A172 (cell line): ENCODE data around the gene XPOT. TPM values are rescaled to one million over a fixed set of nuclear protein-coding genes. Genes with fewer than 3 reads are reported as not detected.
"Not testable (repeated sequence)": the region's sequence is repeated elsewhere in the genome, so short reads cannot be mapped to it uniquely, and the experiment has no call there.

Experiments used
- DNase-seq: peaks from one replicate; pipeline ENCODE4 v3.0.0-alpha.2; 2015; ENCODE audit warnings: low spot score
- total RNA-seq: library from RNA; depleted of rRNA; stranded (reverse); fragments of >200 nt; shearing (Covaris generic); gene quantifications from 2 replicates; pipeline ENCODE4 v1.2.3, GENCODE V29; 2014; rRNA removed

Gene XPOT, protein sequence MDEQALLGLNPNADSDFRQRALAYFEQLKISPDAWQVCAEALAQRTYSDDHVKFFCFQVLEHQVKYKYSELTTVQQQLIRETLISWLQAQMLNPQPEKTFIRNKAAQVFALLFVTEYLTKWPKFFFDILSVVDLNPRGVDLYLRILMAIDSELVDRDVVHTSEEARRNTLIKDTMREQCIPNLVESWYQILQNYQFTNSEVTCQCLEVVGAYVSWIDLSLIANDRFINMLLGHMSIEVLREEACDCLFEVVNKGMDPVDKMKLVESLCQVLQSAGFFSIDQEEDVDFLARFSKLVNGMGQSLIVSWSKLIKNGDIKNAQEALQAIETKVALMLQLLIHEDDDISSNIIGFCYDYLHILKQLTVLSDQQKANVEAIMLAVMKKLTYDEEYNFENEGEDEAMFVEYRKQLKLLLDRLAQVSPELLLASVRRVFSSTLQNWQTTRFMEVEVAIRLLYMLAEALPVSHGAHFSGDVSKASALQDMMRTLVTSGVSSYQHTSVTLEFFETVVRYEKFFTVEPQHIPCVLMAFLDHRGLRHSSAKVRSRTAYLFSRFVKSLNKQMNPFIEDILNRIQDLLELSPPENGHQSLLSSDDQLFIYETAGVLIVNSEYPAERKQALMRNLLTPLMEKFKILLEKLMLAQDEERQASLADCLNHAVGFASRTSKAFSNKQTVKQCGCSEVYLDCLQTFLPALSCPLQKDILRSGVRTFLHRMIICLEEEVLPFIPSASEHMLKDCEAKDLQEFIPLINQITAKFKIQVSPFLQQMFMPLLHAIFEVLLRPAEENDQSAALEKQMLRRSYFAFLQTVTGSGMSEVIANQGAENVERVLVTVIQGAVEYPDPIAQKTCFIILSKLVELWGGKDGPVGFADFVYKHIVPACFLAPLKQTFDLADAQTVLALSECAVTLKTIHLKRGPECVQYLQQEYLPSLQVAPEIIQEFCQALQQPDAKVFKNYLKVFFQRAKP
- 81.7 and 97.4 TPM in 2 replicates for total RNA-seq

DNA sequence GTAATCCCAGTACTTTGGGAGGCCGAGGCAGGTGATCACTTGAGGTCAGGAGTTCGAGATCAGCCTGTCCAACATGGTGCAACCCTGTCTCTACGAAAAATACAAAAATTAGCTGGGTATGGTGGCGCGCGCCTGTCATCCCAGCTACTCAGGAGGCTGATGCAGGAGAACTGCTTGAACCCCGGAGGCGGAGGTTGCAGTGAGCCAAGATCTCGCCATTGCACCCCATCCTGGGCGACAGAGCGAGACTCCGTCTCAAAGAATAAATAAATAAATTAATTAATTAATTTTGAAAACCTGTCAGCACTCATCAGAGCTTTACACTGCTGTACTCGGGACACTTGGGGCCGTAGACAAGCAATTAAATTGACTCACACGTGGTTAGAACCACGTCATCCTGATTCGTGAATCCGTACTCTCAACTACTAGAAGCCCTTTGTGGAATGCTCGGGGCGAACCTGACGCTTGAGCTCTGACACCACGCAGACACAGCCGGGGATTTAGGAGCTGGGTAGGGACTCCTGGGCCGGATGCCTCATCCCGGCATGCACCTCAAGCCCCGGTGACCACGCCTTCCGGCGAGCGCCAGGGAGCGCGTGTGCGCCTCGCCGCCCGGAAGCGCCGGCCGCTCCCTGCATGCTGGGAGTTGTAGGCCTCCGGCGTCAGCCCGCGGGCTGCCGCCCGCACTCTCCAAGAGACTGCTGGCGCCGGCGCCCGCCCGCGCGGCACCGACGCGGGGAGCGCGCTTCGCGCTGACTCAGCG is at the start of gene XPOT:
Gene XPOT, plus strand, starts transcription at position 686 of the 763 bp plus-strand sequence. CDS start 5,644 bp downstream, outside the sequence.
- DNase-seq, result peak; percentile 88

DNA sequence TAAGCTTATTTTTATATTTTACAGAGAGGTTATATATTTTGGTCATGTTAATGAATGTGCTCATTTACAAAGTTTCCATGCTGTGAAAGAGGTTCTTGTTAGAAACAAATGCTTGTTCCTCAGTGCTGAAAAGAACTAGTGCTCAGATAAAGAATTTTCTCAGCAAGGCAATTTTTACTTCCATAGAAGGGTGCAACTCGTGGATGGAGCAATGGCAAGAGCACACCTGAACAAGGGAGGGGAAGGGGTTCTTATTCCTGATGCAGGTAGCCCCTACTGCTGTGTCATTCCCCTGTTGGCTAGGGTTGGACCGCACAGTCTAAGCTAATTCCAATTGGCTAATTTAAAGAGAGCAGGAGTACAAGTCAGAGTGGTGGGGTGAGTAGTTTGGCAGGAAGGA is 48.0 kb upstream of the XPOT start:
- DNase-seq, result not testable (repeated sequence)

DNA sequence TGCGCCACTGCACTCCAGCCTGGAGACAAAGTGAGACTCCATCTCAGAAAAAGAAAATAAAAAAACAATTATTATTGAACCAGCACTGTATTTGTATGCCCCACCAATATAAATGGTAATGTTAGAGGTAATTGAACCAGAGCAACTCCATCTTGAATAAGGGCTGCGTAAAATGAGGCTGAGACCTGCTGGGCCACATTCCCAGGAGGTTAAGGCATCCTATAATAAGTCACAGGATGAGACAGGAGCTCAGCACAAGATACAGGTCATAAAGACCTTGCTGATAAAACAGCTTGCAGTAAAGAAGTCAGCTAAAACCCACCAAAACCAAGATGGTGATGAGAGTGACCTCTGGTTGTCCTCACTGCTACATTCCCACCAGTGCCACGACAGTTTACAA is 43.0 kb upstream of the XPOT start:
- not testable (repeated sequence) for DNase-seq

DNA sequence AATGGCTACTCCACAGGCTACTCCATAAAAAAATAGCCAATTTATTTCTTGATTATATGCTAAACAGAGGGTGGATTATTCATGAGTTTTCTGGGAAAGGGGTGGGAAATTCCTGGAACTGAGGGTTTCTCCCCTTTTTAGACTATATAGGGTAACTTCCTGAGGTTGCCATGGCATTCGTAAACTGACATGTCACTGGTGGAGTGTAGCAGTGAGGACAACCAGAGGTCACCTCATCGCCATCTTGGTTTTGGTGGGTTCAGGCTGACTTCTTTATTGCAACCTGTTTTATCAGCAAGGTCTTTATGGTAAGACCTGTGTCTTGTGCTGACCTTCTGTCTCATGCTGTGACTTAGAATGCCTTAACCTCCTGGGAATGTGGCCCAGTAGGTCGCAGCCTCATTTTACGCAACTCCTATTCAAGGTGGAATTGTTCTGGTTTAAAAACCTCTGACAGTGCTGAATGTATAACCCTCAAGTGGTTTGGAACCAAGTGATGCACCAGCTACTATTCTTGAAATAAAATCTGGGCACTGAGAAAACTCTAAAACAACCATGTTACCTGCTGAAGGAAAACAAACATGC is 41.4 kb upstream of the XPOT start:
- DNase-seq, result no peak

DNA sequence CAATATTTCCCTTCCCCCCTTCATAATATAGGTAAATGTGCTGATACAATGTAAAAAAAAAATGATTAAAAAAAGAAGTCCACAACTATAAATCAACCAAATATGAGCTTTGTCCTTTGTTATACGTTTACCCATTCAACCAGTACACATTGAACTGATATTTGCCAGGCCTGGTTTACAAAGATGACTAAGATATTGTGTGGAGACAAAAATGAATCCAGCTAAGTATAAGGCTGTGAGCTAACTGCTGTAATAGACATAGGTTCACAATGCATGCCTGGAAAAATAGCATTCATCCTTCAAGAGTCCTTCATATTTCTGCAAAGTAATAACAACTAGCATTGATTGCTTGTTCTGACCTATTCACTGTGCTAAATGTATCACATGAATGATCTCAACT is 20.5 kb upstream of the XPOT start:
- DNase-seq, result no peak

DNA sequence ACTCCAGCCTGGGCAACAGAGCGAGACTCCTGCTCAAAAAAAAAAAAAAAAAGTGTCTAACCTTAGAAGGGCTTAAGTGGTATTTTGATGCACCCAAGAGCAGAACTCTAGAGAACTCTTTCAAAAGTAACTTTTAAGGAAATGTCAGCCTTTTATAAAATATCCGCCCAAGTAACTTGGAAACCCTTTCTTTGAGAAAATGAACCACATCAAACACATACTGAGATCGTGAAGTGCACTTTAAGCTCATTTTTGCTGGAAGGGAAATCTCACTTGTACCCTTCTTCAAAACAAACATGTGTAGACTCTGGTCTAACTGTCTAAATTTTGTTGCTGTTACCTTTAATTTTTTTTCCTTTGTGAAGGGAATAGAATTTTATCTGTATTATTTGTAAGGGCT is 19.2 kb upstream of the XPOT start:
- DNase-seq, result no peak

DNA sequence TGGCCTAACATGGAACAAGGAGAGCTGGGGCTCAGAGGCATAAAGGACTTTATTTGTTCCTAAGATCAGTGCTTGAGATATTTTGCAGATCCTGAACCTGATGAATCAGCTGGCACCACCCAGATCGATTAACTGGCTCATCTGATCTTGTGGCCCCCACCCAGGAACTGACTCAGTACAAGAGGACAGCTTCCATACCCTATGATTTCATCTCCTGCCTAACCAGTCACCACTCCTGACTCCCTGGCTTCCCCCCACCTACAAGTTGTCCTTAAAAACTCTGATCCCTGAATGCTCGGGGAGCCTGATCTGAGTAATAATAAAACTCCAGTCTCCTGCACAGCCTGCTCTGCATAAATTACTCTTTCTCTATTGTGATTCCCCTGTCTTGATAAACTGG is 18.7 kb upstream of the XPOT start:
- DNase-seq, result peak; percentile 67

DNA sequence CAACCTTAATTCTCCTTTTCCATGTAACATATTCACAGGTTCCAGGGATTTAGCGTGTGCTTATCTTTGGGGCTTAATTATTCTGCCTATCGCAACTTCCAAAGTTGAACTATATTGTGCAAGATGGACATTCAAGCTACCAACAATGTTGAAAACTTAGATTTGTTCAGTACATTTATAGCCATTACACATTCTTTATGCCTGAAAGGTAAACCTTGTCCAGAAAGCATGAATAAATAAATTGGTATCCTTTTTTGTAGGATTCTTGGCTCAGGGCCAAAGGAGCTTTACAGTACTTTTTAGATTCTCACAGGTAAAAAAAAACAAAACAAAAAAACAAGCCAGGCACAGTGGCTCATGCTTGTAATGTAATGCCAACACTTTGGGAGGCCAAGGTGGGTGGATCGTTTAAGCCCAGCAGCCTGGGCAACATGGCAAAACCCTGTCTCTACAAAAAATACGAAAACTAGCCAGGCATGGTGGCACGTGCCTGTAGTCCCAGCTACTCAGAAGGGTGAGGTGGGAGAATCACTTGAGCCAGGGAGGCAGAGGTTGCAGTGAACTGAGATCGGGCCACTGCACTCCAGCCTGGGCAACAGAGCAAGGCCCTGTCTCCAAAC is 16.9 kb upstream of the XPOT start:
- DNase-seq, result no peak

DNA sequence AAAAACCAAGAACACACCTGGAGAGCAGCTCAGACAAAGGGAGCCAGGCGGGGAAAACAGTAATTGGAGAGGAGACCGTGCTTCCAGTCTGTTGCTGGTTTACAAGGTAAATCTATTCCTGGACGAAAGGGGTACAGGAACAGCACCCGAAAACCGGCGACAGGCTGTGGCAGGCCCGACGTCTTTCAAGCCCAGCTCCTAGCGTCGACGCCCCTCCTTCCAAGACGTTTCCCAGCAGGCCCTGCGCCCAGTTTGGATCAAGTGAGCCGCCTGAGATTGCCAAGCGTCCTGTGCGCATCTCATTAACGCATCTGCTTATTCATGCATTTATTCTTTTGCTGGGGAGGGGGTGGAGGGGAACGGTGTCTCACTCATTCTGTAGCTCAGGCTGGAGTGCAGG is 15.0 kb upstream of the XPOT start:
- no peak for DNase-seq

DNA sequence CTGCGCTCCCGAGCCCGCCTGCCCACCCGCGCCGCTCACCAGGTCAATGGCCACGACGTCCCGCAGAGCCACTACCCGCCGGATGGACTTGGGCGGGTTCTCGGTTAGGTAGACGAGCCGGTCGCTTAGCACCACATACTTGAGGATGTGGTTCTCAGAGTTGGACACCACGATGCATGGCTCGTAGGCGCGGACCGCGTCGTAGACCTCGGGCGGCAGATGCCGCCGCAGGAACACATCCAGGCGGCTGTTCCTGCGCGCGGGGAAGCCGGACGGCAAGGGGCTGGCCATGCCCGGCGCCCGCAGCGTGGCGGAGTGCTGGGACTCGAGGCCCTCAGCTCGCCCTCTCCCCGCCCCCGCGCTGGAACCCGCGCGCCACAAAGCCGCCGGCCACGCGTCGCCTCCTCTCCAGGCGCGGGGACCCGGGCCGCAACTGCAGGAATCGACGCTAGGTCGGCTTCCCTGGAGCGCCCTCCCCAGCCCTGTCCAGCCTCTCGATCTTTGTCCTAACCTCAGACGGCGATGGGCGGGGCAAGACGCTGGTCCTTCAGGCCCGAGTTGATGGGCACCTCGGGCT is 13.8 kb upstream of the XPOT start, which contains the start of gene C12orf56:
Gene C12orf56, minus strand, starts transcription at position 484 of the 577 bp plus-strand sequence. Its CDS starts 193 bp downstream, at position 291.
- no peak for DNase-seq

DNA sequence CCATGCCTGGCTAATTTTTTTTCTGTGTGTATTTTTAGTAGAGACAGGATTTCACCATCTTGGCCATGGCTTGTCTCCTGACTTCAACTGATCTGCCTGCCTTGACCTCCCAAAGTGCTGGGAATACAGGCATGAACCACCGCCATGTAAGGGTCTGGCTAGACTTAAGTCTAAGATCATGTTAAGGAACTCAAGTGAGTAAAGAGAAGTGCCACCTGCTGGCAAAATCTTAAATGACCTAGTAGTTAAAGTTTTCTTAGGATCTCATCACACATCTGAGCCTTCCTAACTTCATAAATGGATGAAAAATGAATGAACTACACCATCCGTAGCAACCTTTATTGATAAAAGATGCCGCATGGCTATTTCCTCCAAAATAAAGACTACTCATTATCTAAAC is 12.0 kb upstream of the XPOT start:
- peak; percentile 39 for DNase-seq

DNA sequence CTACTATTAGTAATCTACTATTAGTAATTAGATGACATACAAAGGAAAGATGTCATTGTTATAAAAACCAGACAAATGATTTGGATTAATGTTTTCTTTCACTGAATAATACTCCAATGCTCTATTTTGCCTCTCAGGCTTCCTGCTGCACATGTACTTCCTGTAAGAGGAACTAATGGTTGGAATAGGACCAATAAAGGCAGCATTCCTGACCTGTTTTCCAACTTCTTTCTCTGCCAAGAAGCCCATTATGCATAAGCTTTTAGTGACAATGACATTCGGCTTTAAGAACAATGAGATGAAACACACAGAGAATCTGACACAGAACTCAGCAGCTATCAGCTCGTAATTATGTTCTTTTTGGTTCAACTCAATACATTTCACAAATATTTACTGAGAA is 8.5 kb upstream of the XPOT start:
- no peak for DNase-seq

DNA sequence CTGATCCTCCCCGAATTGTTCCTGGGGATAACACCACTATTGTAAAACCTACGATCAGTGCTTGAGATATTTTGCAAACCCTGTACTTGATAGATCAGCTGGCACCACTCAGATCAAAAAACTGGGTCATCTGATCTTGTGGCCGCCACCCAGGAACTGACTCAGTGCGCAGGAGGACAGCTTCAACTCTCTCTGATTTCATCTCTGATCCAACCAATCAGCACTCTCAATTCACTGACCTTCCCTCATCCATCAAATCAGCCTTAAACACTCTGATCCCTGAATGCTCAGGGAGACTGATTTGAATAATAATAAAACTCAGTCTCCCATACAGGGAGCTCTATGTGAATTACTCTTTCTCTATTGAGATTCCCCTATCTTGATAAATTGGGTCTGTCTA is 4.2 kb upstream of the XPOT start:
- peak; percentile 86 for DNase-seq

DNA sequence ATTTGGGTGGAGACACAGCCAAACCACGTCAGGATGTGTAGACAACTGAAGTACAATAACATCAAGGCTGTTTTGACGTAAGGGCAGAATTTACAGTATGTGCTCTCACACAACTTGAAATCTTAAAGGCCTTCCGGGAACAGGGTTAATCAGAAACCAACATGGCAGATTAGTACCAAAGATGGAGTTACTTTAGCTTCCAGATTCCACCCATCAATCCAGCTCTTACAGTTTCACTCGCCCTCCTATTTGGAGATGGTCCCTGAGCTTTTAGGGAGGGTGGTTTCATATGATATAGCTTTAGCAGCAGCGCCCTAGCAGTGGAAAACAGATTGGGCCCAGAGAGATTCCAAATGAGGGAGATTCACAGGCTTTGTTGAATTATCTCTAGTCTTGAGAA is 2.0 kb upstream of the XPOT start:
- DNase-seq, result no peak

DNA sequence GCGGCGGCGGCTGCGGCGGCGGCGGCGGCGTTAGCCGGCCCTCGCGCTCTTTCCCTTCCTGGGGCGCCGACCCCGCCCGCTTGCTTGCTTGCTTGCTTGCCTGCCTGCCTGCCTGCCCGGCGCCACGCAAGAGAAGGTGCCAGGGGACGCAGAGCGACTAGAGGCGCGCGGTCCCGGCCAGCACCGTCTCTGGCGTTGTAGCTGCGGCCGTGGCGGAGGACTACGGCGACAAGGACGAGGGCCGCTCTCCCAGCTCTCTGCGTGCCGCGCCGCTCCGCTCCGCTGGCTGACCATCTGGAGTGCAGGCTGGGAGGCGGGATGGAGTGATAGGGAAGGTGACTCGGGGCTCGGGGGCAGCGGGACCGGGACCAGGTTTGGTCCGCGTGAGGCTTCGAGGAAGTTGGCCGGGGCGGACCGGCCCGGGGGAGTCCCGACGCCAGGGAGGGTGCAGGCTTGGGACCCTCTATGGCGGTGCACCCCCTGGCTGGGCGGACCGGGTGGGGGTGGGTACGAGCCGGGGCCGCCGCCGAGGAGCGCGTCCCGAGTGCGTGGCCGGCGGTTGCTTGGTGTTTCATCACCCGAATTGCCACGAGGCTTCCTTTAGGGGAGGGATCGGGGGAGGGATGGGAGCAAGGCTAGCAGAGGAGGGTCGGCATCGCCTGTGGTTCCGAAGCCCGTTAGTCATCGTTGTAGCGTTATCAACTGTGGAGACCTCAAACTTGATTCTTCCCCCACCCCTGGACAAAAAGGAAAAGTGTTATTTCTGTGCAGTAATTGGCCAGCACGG is 471 bp downstream of the XPOT start:
- peak; percentile 50 for DNase-seq

DNA sequence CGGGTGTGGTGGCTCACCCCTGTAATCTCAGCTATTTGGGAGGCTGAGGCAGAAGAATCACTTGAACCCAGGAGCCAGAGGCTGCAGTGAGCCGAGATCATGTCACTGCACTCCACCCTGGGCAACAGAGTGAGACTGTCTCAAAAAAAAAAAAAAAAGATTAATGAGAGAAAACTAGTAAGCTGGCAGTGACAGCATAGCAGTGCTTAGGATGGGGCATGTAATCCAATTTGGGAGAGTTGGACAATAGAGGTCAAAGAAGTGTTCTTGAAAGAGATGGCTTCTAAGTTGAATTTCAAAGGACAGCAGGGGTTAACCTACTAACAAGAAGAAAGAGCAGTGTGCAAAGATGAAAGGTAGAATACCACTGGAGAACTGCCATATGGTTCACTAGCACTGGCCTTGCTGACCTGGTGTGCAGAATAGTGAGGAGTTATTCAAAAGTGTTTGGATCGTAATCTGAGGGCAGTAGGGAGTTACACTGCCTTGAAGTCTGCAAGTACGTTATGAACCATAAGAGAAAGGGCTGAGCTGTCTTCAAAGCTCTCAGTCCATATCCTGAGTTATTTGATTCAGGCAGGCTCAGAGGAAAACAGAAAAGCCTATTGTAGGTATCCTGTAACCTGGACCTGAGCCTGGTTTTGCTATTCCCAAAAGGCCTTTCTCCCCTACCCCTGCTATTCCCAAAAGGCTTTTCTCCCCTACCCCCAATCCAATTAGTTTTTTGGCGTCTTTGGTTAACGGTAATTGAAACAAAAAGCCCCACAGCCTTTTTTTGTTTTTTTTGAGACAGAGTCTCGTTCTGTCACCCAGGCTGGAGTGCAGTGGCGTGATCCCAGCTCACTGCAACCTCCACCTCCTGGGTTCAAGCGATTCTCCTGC is 3.4 kb downstream of the XPOT start:
- DNase-seq, result no peak

DNA sequence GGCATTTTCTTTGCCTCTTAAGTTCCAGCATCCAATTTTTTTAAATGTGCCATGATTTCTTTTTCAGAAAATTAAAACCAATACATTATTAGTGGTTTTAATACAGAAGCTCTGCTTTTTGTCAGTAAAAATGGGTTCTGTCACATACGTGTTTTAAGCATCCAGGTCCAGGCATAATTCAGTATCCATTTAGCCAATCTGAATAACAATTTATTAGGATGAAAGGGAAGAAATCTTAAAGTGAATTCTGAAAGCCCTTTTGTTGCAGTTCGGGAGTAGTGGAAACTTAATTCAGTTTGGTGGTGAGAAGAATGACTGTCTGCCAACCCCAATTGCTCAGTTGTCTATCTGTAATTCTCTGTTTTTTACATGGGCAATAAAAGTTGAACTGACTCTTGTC is 7.2 kb downstream of the XPOT start:
- no peak for DNase-seq

DNA sequence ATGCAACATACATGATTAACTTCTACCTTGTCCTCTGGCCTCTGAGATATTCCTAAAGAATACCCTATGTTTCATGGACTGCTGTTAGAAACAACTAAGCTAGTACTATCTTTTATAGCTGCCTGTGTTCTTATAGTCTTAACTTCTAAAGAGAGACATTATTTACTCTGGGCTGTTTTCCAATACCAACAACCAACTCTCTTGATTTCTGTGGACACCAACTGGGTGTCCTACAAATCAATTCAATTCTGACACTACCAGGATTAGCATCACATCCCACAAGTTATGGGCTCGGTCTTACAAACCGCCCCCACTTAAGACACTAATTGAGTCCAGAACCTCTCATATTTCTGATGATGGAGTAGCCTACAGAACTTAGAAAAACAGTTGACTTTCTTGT is 8.3 kb downstream of the XPOT start:
- DNase-seq, result no peak

DNA sequence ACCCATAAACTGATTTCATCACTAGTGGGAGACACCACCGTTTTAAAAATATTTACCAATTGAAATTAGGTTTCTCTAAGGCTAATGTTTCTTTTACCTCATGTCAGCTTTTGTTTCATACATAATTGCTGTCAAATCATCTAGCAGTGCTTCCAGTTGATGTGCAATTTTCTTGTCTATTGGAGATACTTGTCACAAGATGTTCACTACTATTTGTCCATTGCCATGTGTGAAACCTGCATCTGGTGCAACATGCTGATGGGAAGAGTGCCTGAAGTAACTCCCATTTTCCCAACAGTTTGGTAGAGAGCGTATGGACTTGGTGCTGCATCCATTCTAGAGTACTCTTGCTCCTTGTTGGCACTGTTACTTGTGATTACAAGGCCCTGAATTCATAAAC is 9.7 kb downstream of the XPOT start:
- no peak for DNase-seq
